ENCODE results near the gene PTH1R.
"Not testable (repeated sequence)": the region's sequence is repeated elsewhere in the genome, so short reads cannot be mapped to it uniquely, and the experiment has no call there.

Gene PTH1R

DNA sequence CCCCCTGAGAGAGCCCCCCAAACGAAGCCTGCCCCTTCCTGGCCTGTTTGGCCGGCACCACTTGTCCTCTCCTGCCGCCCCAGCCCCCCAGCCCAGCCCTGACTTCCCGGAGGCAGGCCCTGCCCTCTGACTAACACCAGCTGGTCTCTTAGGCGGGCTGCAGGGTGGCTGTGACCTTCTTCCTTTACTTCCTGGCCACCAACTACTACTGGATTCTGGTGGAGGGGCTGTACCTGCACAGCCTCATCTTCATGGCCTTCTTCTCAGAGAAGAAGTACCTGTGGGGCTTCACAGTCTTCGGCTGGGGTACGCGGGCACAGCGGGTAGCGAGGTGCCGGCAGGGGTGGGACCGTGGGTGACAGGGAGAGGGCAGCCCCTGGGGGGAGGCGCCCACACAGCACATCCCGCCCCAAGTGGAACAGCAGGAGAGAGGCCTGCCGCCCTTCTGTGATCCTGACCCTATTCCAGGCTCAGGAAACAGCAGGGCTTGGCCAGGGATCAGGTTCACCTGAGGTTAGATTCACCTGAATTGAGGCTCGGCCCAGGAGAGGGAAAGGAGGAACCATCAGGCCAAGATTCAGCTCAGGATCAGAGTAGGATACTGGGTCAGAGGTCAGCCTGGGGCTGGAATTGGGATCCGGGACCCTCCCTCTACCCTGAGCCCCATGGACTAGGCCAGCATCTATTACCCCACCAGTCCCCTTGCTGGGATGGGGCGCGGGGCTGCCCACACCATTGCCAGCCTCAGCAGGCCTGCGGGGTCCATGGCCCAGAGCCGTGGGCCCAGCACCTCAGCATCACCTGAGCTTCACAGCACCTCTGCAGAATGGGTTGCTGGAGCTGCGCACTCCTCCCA, 21.9 kb downstream of the PTH1R start:
- no peak for DNase-seq (ENCODE audit: low read depth in 2 of 2)

DNA sequence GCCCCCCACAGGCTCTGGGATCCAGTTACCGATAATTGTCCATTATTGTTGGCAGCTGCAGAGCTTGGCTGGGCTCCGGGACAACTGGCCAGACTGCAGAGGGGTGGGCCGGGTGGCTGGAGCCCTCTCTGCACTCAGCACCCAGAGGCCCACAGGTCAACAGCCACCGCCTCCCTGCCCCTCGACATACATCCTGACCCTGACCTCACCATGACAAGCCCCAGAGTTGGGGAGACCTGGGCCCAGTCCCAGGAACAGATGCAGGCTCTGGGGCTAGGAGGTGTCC, 22.4 kb downstream of the PTH1R start:
- DNase-seq (ENCODE audit: low read depth in 2 of 2), result no peak

DNA sequence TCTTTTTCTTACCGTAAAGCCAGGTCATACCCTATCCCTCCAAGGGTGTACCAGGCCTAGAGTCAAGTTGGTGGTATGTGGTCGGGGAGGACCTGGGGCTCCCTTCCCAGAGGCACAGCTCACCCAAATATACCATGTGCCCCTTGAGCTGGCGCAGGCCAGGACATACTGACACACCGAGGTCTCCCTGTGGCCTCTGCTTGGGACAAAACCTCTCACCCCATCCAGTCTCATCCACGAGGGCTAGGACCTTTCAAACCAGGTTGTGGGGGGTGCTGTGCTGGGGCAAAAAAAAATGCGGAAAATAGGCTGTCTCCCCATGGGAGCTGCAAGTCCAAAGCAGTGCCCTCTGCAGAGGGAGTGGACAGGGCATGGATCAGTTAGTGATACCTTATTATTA, 22.8 kb downstream of the PTH1R start:
- no peak for DNase-seq (ENCODE audit: low read depth in 2 of 2)

DNA sequence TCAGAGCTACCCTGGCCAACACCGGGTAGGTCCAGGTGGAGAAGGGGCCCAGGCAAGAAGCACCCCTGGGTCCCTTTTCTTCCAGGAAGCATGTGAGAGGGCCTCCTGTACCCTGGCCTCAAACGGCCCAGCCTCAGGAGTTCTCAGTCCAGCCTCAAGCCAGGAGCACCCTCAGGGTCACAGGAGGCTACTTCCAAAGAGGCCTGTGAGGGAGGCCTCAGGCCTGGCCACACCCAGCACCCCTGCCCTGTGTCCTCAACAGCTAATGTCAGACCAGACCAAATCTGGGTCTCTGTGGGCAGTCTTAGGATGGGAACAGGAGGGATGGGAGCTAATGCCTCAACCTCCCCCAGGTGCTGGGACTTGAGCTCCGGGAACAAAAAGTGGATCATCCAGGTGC, 23.5 kb downstream of the PTH1R start:
- no peak for DNase-seq (ENCODE audit: low read depth in 2 of 2)

DNA sequence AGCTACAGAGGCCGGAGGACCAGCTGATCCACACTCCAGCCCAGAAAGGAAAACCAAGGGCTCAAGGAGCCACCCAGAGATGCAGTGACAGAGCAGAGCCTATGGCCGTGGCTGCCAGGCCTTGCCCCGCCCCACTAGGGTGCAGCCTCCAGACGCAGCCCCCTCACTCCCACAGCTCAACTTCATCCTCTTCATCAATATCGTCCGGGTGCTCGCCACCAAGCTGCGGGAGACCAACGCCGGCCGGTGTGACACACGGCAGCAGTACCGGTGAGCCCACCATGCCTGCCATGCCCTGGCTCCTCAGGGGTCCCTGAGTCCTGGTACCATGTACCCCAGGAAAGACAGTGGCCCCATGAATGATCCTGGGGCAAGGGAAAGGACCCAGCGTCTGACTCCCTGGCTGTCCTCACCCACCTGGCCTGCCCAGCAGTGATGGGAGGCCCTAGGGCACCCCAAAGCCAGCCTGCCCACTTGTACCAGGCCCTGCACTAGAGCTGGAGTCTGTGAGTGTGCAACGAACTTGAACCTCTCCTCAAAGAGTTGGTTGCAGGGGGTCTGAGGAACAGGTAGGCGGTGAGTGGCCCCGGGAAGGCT, 24.2 kb downstream of the PTH1R start:
- no peak for DNase-seq (ENCODE audit: low read depth in 2 of 2)

DNA sequence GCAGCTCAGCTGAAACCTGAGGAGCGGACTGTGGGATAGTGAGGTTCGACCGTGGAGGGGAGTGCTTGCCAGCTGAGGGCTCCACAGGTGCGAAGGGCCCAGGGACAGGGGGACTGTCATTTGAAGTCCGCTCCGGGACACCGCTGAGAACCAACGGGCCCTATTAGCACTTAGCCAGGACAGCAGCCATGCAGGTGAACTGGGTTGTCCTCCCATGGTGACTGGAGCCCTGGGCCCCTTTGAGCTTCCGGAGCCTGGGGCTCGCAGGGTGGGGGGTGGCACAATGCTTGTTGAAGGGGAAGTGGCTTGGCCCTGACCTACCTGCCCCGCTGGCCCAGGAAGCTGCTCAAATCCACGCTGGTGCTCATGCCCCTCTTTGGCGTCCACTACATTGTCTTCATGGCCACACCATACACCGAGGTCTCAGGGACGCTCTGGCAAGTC, 24.7 kb downstream of the PTH1R start:
- no peak for DNase-seq (ENCODE audit: low read depth in 2 of 2)

DNA sequence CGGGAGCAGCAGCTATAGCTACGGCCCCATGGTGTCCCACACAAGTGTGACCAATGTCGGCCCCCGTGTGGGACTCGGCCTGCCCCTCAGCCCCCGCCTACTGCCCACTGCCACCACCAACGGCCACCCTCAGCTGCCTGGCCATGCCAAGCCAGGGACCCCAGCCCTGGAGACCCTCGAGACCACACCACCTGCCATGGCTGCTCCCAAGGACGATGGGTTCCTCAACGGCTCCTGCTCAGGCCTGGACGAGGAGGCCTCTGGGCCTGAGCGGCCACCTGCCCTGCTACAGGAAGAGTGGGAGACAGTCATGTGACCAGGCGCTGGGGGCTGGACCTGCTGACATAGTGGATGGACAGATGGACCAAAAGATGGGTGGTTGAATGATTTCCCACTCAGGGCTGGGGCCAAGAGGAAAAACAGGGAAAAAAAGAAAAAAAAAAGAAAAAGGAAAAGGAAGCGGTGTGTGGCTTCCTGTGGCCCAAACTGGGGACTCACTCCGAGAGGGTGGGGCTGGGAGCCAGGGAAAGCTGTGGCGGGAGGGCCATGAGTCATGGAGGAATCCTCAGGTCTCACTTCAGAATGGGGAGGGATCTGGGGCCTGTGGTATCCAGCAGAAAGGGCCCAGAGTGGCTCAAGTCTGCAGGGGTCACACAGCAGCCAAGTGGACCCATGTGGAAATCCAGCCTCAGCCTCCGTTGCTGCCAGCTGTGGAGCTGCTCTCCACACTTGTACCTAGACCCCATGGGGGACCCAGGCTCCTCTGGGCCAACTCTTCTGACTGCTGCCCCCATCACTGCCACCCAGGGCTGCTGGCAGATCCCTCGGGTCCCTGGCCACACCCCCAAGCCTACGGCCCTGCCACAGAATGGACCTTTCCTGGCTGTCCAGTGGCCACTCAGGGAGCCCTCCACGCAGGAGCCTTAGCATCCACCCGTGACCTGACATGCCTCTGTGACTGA, 26.1 kb downstream of the PTH1R start:
- no peak for DNase-seq (ENCODE audit: low read depth in 2 of 2)

DNA sequence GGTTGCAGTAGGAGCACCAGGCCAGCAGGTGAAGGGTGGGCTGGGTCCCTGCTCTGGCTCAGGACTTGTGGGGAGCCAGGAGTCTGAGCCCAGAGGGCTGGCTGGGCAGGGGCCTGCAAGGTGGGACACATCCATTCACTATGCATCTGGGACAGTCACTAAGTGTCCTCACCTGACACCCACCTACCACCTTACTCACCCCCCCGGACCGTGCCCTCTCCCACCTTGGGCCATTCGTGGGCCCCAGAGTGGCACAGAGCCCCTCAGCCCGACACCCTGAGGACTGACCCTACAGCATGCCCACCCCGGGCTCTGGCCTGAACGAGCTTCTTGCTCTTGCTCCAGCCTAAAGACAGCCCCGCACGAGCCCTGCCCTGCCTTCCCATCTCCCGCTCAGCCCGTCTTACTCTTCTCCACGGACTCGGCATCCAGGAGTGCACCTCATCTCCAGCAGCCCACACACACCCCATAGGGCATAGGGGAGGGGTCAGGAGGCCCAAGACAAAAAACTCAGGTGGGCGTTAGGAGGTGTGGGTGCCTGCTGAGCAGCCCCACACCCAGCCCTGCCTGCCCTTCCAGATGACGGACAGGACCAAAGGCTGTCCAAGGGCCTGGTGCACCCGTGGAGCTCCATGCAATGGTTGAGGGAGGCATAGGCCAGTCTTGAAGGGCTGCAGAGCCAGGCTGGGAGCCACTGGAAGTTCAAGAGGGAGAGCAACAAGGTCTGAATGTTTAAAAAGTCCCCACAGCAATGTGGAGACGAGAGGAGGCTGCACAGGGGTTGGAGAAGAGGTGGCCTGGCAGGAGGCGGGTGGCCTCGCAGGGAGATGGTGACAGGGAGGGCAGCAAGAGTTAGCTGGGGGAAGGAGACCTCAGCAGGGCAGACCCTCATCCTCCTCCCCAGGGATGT, 27.0 kb downstream of the PTH1R start:
- no peak for DNase-seq (ENCODE audit: low read depth in 2 of 2)

- DNase-seq (ENCODE audit: low read depth in 2 of 2), result no peak
These were observed 27.7 kb downstream of the PTH1R start for GRCh38 chr3:46905213-46905560.

GRCh38 chr3:46905661-46906451, 28.3 kb downstream of the PTH1R start:
- no peak for DNase-seq (ENCODE audit: low read depth in 2 of 2)

DNA sequence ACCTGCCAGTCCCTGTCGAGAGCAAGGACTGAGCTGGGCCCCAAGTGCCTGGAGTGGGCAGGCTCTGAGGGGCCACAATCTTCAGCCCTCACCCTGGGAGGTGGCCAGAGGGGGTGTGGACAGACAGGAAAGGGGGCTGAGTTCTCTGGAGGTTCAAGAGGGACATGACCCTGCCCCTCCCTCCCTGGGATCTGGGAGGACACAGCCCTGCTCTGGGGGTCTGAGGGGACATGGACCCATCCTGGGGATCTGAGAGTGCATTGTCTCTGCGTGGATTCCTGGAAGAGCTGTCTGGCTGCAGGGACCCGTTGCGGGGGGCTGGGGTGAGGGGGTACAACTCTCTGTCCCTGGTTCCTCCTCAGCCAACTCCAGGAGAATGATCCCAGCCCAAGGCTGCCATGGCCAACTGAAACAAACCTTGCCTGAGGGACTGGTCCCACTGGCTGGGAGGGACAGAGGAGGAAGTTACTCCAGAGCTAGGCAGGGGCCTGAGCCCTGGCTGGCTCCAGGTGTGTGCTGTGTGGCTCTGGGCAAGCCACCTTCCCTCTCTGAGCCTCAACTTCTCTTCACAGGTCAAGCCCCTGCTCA, 29.0 kb downstream of the PTH1R start:
- DNase-seq (ENCODE audit: low read depth in 2 of 2), result no peak

DNA sequence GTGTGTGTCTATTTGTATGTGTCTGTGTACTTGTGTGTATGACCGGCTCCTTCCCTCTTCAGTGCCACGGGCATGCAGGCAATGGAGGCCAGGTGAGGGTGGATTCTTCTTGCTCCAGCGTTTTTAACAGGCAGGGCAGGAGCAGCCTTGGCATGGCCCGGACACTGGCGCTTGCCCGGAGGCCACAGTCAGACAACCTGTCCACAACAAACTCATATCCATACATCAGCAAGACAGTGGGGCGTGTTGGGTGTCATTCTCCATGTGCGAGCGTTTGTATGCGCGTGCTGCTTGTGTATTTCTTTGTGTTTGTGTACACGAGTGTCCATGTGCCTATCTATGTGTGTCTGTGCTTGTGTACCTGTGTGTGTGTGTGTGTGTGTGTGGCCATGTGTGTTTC, 29.8 kb downstream of the PTH1R start:
- DNase-seq (ENCODE audit: low read depth in 2 of 2), result no peak

DNA sequence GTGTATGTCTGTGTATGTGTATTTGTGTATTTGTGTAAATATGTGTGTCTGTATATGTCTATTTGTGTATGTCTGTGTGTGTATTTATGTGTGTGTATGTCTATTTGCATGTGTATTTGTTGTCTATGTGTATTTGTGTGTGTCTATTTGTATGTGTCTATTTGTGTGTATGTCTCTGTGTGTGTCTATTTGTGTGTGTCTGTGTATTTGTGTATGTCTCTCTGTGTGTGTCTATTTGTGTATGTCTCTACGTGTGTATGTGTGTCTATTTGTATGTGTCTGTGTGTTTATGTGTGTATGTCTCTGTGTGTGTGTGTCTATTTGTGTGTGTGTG, 30.4 kb downstream of the PTH1R start:
- no peak for DNase-seq (ENCODE audit: low read depth in 2 of 2)

- DNase-seq (ENCODE audit: low read depth in 2 of 2), result no peak
These were observed 30.9 kb downstream of the PTH1R start for GRCh38 chr3:46908294-46908985.

- no peak for DNase-seq (ENCODE audit: low read depth in 2 of 2)
These were observed 31.5 kb downstream of the PTH1R start for GRCh38 chr3:46908986-46909534.

- peak; percentile 53 to 60 for DNase-seq (ENCODE audit: low read depth in 2 of 2)
These were observed 32.1 kb downstream of the PTH1R start for GRCh38 chr3:46909535-46910161.

- DNase-seq (ENCODE audit: low read depth in 2 of 2), result no peak
These were observed 32.7 kb downstream of the PTH1R start for GRCh38 chr3:46910166-46910760.

DNA sequence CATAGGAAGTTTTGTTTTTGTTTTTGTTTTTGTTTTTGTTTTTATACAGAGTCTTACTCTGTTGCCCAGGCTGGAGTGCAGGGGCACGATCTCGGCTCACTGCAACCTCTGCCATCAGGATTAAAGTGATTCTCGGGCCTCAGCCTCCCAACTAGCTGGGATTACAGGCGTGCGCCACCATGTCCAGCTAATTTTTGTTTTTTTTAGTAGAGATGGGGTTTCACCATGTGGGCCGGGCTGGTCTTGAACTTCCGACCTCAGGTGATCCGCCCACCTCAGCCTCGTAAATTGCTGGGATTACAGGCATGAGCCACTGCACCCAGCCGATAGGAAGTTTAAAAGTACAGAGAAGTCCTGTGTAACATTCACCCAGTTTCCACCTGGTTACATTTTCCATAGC, 33.4 kb downstream of the PTH1R start:
- DNase-seq (ENCODE audit: low read depth in 2 of 2), result not testable (repeated sequence)

- DNase-seq (ENCODE audit: low read depth in 2 of 2), result no peak
These were observed 35.5 kb downstream of the PTH1R start for GRCh38 chr3:46912986-46913385.
